ENCODE measurements around the gene PAX4. TPM values are rescaled to one million over a fixed set of nuclear protein-coding genes. Genes with fewer than 3 reads are reported as not detected.

Gene PAX4
- total and polyA plus RNA-seq, 9 of the 15 experiments (the other 6 are each of a cell fraction or from before 2014, with no cell fraction given), result not detected

DNA sequence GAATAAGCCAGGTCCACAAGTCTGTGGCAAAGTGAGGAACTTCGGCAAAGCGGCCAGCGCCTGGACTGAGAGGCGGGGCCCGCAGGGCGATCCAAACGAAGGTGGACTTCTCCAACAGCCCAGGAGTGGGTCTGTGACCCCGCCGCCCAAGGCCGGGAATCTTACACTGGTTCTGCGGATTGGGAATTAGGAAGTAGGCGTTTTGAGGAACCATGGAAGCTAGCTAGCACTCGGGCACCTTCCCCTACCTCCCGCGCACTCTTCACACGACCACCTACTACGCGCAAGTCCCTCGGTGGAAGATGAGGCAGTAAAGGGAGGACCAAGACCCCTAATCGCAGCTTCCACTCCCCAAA is 30.3 kb downstream of the PAX4 start (continued):
- TF ChIP-seq, protein P1, sequence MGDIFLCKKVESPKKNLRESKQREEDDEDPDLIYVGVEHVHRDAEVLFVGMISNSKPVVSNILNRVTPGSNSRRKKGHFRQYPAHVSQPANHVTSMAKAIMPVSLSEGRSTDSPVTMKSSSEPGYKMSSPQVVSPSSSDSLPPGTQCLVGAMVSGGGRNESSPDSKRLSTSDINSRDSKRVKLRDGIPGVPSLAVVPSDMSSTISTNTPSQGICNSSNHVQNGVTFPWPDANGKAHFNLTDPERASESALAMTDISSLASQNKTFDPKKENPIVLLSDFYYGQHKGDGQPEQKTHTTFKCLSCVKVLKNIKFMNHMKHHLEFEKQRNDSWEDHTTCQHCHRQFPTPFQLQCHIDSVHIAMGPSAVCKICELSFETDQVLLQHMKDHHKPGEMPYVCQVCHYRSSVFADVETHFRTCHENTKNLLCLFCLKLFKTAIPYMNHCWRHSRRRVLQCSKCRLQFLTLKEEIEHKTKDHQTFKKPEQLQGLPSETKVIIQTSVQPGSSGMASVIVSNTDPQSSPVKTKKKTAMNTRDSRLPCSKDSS (IDR thresholded peaks at IDR 0.05; ENCODE audit: low read depth, partially characterized antibody), result peak; percentile 26
- no peak for TF ChIP-seq HIVEP1 (CRISPR knock-in tag; IDR thresholded peaks at IDR 0.05)
- TF ChIP-seq KLF1 (tag; IDR thresholded peaks at IDR 0.05), result 0 out of 2 replicates have a peak, but pooled peaks have one; percentile 28
- TF ChIP-seq, protein P2, sequence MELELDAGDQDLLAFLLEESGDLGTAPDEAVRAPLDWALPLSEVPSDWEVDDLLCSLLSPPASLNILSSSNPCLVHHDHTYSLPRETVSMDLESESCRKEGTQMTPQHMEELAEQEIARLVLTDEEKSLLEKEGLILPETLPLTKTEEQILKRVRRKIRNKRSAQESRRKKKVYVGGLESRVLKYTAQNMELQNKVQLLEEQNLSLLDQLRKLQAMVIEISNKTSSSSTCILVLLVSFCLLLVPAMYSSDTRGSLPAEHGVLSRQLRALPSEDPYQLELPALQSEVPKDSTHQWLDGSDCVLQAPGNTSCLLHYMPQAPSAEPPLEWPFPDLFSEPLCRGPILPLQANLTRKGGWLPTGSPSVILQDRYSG (tag; conservative IDR thresholded peaks at IDR 0.05; ENCODE audit: low read depth), result 0 out of 2 replicates have a peak, but pooled peaks have one; percentile 45
- peak; percentile 100 for TF ChIP-seq ZKSCAN1 (IDR thresholded peaks at IDR 0.05; ENCODE audit: low read depth, low read length)
- 0 out of 2 replicates have a peak, but pooled peaks have one; percentile 77 for TF ChIP-seq CBFB (CRISPR knock-in tag; IDR thresholded peaks at IDR 0.05)
- no peak; a peak in 1 of 4 replicates for TF ChIP-seq MAZ (CRISPR knock-in tag; conservative IDR thresholded peaks at IDR 0.05 in 1 of 2, IDR thresholded peaks at IDR 0.05 in 1 of 2)
- TF ChIP-seq, protein P3, sequence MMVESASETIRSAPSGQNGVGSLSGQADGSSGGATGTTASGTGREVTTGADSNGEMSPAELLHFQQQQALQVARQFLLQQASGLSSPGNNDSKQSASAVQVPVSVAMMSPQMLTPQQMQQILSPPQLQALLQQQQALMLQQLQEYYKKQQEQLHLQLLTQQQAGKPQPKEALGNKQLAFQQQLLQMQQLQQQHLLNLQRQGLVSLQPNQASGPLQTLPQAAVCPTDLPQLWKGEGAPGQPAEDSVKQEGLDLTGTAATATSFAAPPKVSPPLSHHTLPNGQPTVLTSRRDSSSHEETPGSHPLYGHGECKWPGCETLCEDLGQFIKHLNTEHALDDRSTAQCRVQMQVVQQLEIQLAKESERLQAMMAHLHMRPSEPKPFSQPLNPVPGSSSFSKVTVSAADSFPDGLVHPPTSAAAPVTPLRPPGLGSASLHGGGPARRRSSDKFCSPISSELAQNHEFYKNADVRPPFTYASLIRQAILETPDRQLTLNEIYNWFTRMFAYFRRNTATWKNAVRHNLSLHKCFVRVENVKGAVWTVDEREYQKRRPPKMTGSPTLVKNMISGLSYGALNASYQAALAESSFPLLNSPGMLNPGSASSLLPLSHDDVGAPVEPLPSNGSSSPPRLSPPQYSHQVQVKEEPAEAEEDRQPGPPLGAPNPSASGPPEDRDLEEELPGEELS (CRISPR knock-in tag; IDR thresholded peaks at IDR 0.05; ENCODE audit: borderline replicate concordance), result 0 out of 2 replicates have a peak, but pooled peaks have one; percentile 43
- TF ChIP-seq PRMT5 (CRISPR knock-in tag; IDR thresholded peaks at IDR 0.05), result no peak
- TF ChIP-seq, protein P4, sequence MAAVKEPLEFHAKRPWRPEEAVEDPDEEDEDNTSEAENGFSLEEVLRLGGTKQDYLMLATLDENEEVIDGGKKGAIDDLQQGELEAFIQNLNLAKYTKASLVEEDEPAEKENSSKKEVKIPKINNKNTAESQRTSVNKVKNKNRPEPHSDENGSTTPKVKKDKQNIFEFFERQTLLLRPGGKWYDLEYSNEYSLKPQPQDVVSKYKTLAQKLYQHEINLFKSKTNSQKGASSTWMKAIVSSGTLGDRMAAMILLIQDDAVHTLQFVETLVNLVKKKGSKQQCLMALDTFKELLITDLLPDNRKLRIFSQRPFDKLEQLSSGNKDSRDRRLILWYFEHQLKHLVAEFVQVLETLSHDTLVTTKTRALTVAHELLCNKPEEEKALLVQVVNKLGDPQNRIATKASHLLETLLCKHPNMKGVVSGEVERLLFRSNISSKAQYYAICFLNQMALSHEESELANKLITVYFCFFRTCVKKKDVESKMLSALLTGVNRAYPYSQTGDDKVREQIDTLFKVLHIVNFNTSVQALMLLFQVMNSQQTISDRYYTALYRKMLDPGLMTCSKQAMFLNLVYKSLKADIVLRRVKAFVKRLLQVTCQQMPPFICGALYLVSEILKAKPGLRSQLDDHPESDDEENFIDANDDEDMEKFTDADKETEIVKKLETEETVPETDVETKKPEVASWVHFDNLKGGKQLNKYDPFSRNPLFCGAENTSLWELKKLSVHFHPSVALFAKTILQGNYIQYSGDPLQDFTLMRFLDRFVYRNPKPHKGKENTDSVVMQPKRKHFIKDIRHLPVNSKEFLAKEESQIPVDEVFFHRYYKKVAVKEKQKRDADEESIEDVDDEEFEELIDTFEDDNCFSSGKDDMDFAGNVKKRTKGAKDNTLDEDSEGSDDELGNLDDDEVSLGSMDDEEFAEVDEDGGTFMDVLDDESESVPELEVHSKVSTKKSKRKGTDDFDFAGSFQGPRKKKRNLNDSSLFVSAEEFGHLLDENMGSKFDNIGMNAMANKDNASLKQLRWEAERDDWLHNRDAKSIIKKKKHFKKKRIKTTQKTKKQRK (IDR thresholded peaks at IDR 0.05; ENCODE audit: borderline replicate concordance, low read depth, low read length), result no peak
- TF ChIP-seq GATAD2B (IDR thresholded peaks at IDR 0.05; ENCODE audit: borderline replicate concordance), result no peak
- TF ChIP-seq LEF1 (IDR thresholded peaks at IDR 0.05), result no peak
- TF ChIP-seq, protein P5, sequence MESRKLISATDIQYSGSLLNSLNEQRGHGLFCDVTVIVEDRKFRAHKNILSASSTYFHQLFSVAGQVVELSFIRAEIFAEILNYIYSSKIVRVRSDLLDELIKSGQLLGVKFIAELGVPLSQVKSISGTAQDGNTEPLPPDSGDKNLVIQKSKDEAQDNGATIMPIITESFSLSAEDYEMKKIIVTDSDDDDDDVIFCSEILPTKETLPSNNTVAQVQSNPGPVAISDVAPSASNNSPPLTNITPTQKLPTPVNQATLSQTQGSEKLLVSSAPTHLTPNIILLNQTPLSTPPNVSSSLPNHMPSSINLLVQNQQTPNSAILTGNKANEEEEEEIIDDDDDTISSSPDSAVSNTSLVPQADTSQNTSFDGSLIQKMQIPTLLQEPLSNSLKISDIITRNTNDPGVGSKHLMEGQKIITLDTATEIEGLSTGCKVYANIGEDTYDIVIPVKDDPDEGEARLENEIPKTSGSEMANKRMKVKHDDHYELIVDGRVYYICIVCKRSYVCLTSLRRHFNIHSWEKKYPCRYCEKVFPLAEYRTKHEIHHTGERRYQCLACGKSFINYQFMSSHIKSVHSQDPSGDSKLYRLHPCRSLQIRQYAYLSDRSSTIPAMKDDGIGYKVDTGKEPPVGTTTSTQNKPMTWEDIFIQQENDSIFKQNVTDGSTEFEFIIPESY (CRISPR knock-in tag; IDR thresholded peaks at IDR 0.05), result peak; percentile 96
- TF ChIP-seq ZNF561 (CRISPR knock-in tag; conservative IDR thresholded peaks at IDR 0.05), result no peak

Data from K562 (cell line).